HG03442 (cell line): ENCODE data around the gene KIAA1586.
"Not testable (repeated sequence)": the region's sequence is repeated elsewhere in the genome, so short reads cannot be mapped to it uniquely, and the experiment has no call there.

ENCODE experiments used
- ATAC-seq: cut with Tn5 transposase; IDR thresholded peaks from one replicate; pipeline ENCODE4 v1.9.1; 2021; ENCODE audit warnings: mild to moderate bottlenecking, moderate library complexity; ENCODE audit not compliant: unreplicated experiment

KIAA1586 gene

GRCh38 chr6:57046332-57047256 is at the start of gene KIAA1586:
TSS of gene KIAA1586 (plus strand) at chr6:57046693. CDS start at chr6:57046756, 63 bp downstream.
- peak; percentile 95 for ATAC-seq

- no peak for ATAC-seq
Observed at GRCh38 chr6:56999049-56999448, 47.4 kb upstream of the KIAA1586 start.

- ATAC-seq, result not testable (repeated sequence)
Observed at GRCh38 chr6:56999748-57000147, 46.7 kb upstream of the KIAA1586 start.

GRCh38 chr6:57002197-57002596 is 44.3 kb upstream of the KIAA1586 start:
- ATAC-seq, result no peak

GRCh38 chr6:57004292-57004691 is 42.2 kb upstream of the KIAA1586 start:
- no peak for ATAC-seq

- ATAC-seq, result no peak
Observed at GRCh38 chr6:57006101-57006500, 40.4 kb upstream of the KIAA1586 start.

- ATAC-seq, result not testable (repeated sequence)
Observed at GRCh38 chr6:57008069-57008468, 38.4 kb upstream of the KIAA1586 start.

- no peak for ATAC-seq
Observed at GRCh38 chr6:57013521-57013926, 33.0 kb upstream of the KIAA1586 start.

GRCh38 chr6:57017069-57017468 is 29.4 kb upstream of the KIAA1586 start:
- ATAC-seq, result no peak

GRCh38 chr6:57017841-57018240 is 28.7 kb upstream of the KIAA1586 start:
- ATAC-seq, result no peak

- no peak for ATAC-seq
Observed at GRCh38 chr6:57019434-57019833, 27.1 kb upstream of the KIAA1586 start.

GRCh38 chr6:57021086-57021720 is 25.3 kb upstream of the KIAA1586 start:
- peak; percentile 64 for ATAC-seq

- ATAC-seq, result no peak
Observed at GRCh38 chr6:57024321-57024720, 22.2 kb upstream of the KIAA1586 start.

GRCh38 chr6:57024775-57025174 is 21.7 kb upstream of the KIAA1586 start:
- no peak for ATAC-seq

- no peak for ATAC-seq
Observed at GRCh38 chr6:57026001-57026400, 20.5 kb upstream of the KIAA1586 start.

- no peak for ATAC-seq
Observed at GRCh38 chr6:57027301-57027700, 19.2 kb upstream of the KIAA1586 start.

GRCh38 chr6:57029213-57029612 is 17.3 kb upstream of the KIAA1586 start:
- no peak for ATAC-seq

GRCh38 chr6:57033228-57033627 is 13.3 kb upstream of the KIAA1586 start:
- no peak for ATAC-seq

GRCh38 chr6:57035549-57035948 is 10.9 kb upstream of the KIAA1586 start:
- no peak for ATAC-seq

GRCh38 chr6:57038906-57039305 is 7.6 kb upstream of the KIAA1586 start:
- ATAC-seq, result no peak

- ATAC-seq, result no peak
Observed at GRCh38 chr6:57040011-57040410, 6.5 kb upstream of the KIAA1586 start.

GRCh38 chr6:57044061-57044460 is 2.4 kb upstream of the KIAA1586 start:
- ATAC-seq, result not testable (repeated sequence)
